Measurements from ENCODE around the gene PDZK1IP1. TPM values are rescaled to one million over a fixed set of nuclear protein-coding genes. Genes with fewer than 3 reads are reported as not detected.
A peak's percentile ranks its signal among the peaks of the same experiment; 100 is the strongest.

Gene PDZK1IP1
- total and polyA plus RNA-seq, 2 donors (not counting 3 experiments of a cell fraction or from before 2014, with no cell fraction given), result 0.52 TPM; not detected in 1

DNA sequence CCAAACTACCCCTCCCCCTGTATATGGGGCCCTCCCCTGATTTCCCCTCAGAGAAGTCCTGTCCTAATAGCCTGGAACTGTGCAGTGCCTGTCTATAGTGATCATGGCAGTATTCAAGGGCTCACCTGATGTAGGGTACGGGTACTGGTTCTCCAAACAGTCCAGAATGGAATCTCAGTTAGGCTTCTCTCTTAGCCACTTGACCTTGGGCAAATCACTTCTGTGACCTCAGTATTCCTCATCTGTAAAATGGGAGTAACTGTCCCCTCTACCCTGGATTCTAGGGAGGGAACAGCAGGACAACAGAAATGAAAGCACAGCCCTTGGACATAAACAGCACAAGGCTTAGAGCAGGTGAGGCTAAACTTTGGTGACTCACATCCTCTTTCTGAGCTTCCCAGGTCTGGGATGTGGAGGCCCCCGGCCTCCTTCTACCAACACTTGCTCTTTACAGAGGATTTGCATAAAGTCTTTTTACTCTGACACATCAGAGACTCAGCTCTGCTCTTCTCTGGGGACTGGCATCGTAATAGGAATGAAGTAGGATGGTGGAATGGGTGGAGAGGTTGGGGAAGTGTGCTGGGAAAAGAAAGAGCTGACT is 20.0 kb upstream of the PDZK1IP1 start:
- intact Hi-C loops (cut with micrococcal nuclease) (no loop called here), dilution Hi-C loops (cut with MboI; ENCODE audit: extremely low pct_ligation_motif_present, low sequenced_read_pairs) (no loop called here)
- ChIA-PET CTCF (interaction anchor here (0.9 to 4.6 kb wide), 4 partner anchors 9 to 53 kb away, joined by 3 to 34 read pairs (median 5); no protein-coding TSS in a partner anchor), POLR2A (no interaction called here)
- FAIRE-seq (peak; percentile 61), DNase-seq (ENCODE audit: low read depth, low spot score) (peak; percentile 20)
- Histone ChIP-seq H3K79me2 (ENCODE audit: control insufficient read depth, insufficient read depth, low read length) (no peaks in the 10 kb centered on the region), H3K4me2 (ENCODE audit: insufficient read depth, low read length) (no peak overlapping the region), H3K36me3 (ENCODE audit: control insufficient read depth in 2 of 2, extremely low read depth in 1 of 2, insufficient read depth in 2 of 2, low read length in 2 of 2) (no peaks in the 10 kb centered on the region), H3K9me3 (replicated peaks; ENCODE audit: control insufficient read depth, insufficient read depth, low read length) (no peaks in the 10 kb centered on the region), H3K4me3 (replicated peaks in 1 of 3; ENCODE audit: insufficient read depth in 1 of 3, low read depth in 1 of 3, low read length in 3 of 3) (no peak overlapping the region), H2AFZ (ENCODE audit: low read depth, low read length) (no peak overlapping the region), H3K27ac (ENCODE audit: insufficient read depth, low read depth, low read length) (no peak overlapping the region), H3K4me1 (ENCODE audit: control insufficient read depth, extremely low read depth, insufficient read depth, low read length) (peaks cover 51% of the 10 kb centered on the region), H3K27me3 (ENCODE audit: control insufficient read depth in 2 of 2, insufficient read depth in 2 of 2, low read length in 2 of 2) (no peaks in the 10 kb centered on the region), H4K20me1 (replicated peaks; ENCODE audit: control insufficient read depth, extremely low read depth, insufficient read depth, low read length) (no peaks in the 10 kb centered on the region), H3K9ac (replicated peaks; ENCODE audit: extremely low read depth, insufficient read depth, low read length) (no peak overlapping the region), H3K9me1 (replicated peaks; ENCODE audit: control insufficient read depth, extremely low read depth, insufficient read depth, low read length) (no peaks in the 10 kb centered on the region)
- TF ChIP-seq MYC (IDR thresholded peaks at IDR 0.05; ENCODE audit: low read depth, low read length), result no peak
- TF ChIP-seq, protein P1, sequence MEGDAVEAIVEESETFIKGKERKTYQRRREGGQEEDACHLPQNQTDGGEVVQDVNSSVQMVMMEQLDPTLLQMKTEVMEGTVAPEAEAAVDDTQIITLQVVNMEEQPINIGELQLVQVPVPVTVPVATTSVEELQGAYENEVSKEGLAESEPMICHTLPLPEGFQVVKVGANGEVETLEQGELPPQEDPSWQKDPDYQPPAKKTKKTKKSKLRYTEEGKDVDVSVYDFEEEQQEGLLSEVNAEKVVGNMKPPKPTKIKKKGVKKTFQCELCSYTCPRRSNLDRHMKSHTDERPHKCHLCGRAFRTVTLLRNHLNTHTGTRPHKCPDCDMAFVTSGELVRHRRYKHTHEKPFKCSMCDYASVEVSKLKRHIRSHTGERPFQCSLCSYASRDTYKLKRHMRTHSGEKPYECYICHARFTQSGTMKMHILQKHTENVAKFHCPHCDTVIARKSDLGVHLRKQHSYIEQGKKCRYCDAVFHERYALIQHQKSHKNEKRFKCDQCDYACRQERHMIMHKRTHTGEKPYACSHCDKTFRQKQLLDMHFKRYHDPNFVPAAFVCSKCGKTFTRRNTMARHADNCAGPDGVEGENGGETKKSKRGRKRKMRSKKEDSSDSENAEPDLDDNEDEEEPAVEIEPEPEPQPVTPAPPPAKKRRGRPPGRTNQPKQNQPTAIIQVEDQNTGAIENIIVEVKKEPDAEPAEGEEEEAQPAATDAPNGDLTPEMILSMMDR (IDR thresholded peaks at IDR 0.05; ENCODE audit: extremely low read depth in 1 of 2, insufficient read depth in 1 of 2, low read depth in 1 of 2, low read length in 2 of 2), result no peak
- TF ChIP-seq JUN (IDR thresholded peaks at IDR 0.05; ENCODE audit: borderline replicate concordance, insufficient read depth, insufficient read length, low read depth), result no peak
- TF ChIP-seq, protein P2, sequence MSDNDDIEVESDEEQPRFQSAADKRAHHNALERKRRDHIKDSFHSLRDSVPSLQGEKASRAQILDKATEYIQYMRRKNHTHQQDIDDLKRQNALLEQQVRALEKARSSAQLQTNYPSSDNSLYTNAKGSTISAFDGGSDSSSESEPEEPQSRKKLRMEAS (IDR thresholded peaks at IDR 0.05; ENCODE audit: insufficient read depth, insufficient read length), result no peak
- no peak for TF ChIP-seq GATA2 (IDR thresholded peaks at IDR 0.05; ENCODE audit: insufficient read depth, insufficient read length, low read depth, low read length)
- no peak for TF ChIP-seq POLR2AphosphoS5 (IDR thresholded peaks at IDR 0.05; ENCODE audit: insufficient read depth, low read depth, low read length)
- TF ChIP-seq POLR2A (IDR thresholded peaks at IDR 0.05; ENCODE audit: low read depth, low read length), result no peak
- no peak for TF ChIP-seq EZH2 (IDR thresholded peaks at IDR 0.05; ENCODE audit: borderline replicate concordance, low read depth, low read length, severe bottlenecking)
- BruUV-seq (replicated peaks), result no TSS peak
